Keratinocyte (primary cell): Measurements from ENCODE around the gene TUSC1. TPM values are rescaled to one million over a fixed set of nuclear protein-coding genes. Genes with fewer than 3 reads are reported as not detected.

Experiments used
- DNase-seq: peaks from one replicate; pipeline ENCODE4 v3.0.0-alpha.2; 2011; ENCODE audit warnings: low read depth, missing footprints, low spot score
- FAIRE-seq: peaks from 2 replicates; lab custom pipeline; 2011; peaks lifted over from hg19 to GRCh38; lab: Jason Lieb, UNC
- H2AFZ ChIP-seq: 2 replicates; pipeline ENCODE4 v1.6.0; 2012; ENCODE audit warnings: low read length, control low read depth, inconsistent platforms; ENCODE audit not compliant: control insufficient read depth
- H3K27ac ChIP-seq: 2 replicates; pipeline ENCODE4 v1.5.1; 2011; ENCODE audit warnings: low read length; ENCODE audit not compliant: control insufficient read depth, insufficient read depth
- H3K27me3 ChIP-seq: 3 replicates; pipeline ENCODE4 v1.6.0; 2011; ENCODE audit warnings: low read length; ENCODE audit not compliant: control insufficient read depth, insufficient read depth; ENCODE audit errors: extremely low read depth
- H3K36me3 ChIP-seq, 2 experiments: 2 replicates in 1 of 2; 3 replicates in 1 of 2; pipeline ENCODE4 v1.5.1; 2011; ENCODE audit warnings: low read length in 2 of 2, mild to moderate bottlenecking in 1 of 2; ENCODE audit not compliant: control insufficient read depth in 2 of 2, insufficient read depth in 2 of 2; ENCODE audit errors: extremely low read depth in 1 of 2
- H3K4me1 ChIP-seq: 3 replicates; pipeline ENCODE4 v1.5.1; 2011; ENCODE audit warnings: low read length; ENCODE audit not compliant: control insufficient read depth, insufficient read depth; ENCODE audit errors: extremely low read depth
- H3K4me2 ChIP-seq: 3 replicates; pipeline ENCODE4 v1.6.0; 2011; ENCODE audit warnings: low read depth, low read length; ENCODE audit not compliant: control insufficient read depth, insufficient read depth; ENCODE audit errors: extremely low read depth
- H3K4me3 ChIP-seq, 3 experiments: fragments of 200-600 bp in 1 of 3; sonication (generic) in 1 of 3; 2 replicates in 2 of 3; 3 replicates in 1 of 3; pipeline ENCODE4 v1.5.1; 2011 to 2016; ENCODE audit warnings: low read length in 3 of 3, mild to moderate bottlenecking in 3 of 3, control low read depth in 2 of 3, inconsistent platforms in 1 of 3, low read depth in 1 of 3, mixed read lengths in 1 of 3, mixed run types in 1 of 3, moderate library complexity in 1 of 3; ENCODE audit not compliant: control insufficient read depth in 2 of 3, insufficient read depth in 2 of 3; ENCODE audit errors: extremely low read depth in 1 of 3
- H3K79me2 ChIP-seq: 2 replicates; pipeline ENCODE4 v1.6.0; 2012; ENCODE audit warnings: low read length; ENCODE audit not compliant: control insufficient read depth, insufficient read depth
- H3K9ac ChIP-seq: 3 replicates; pipeline ENCODE4 v1.6.0; 2011; ENCODE audit warnings: low read length; ENCODE audit not compliant: control insufficient read depth, insufficient read depth; ENCODE audit errors: extremely low read depth
- H3K9me1 ChIP-seq: 3 replicates; pipeline ENCODE4 v1.6.0; 2011; ENCODE audit warnings: low read length; ENCODE audit not compliant: control insufficient read depth, insufficient read depth; ENCODE audit errors: extremely low read depth
- H3K9me3 ChIP-seq: 2 replicates; pipeline ENCODE4 v1.5.1; 2012; ENCODE audit warnings: low read depth, low read length; ENCODE audit not compliant: control insufficient read depth
- H4K20me1 ChIP-seq: 3 replicates; pipeline ENCODE4 v1.6.0; 2011; ENCODE audit warnings: low read length; ENCODE audit not compliant: control insufficient read depth, insufficient read depth; ENCODE audit errors: extremely low read depth
- EZH2 ChIP-seq: IDR thresholded peaks from one replicate; pipeline ENCODE4 v1.6.1; 2012; ENCODE audit warnings: inconsistent platforms, mild to moderate bottlenecking, low read length, moderate library complexity
- dilution Hi-C: fragments of 300-500 bp; cut with MboI; formaldehyde crosslinking; loops from one replicate; pipeline ENCODE4 v1.7.0; 2020; ENCODE audit warnings: low sequenced_read_pairs; ENCODE audit not compliant: extremely low pct_ligation_motif_present
- polyA plus RNA-seq, 5 experiments: library from polyadenylated mRNA; depleted of rRNA in 3 of 5; stranded (reverse) in 3 of 5; stranded (forward) in 1 of 5; unstranded in 1 of 5; fragments of >200 nt; gene quantifications; 1 replicate in 1 of 5; 2 replicates in 3 of 5; 3 replicates in 1 of 5; pipeline versions ENCODE4 v1.2.1 to v1.2.3, GENCODE V29; 2011 to 2012; ENCODE audit warnings: missing spikeins in 2 of 5, low read depth in 1 of 5, low replicate concordance in 1 of 5
- TF ChIP-seq, protein P1 (sequence below), 3 experiments: IDR thresholded peaks in 1 of 3; conservative IDR thresholded peaks in 1 of 3; optimal IDR thresholded peaks in 1 of 3; 2 replicates in 2 of 3; 3 replicates in 1 of 3; pipeline versions ENCODE3 to v1.5.1; 2011; ENCODE audit warnings: low read length in 3 of 3, mild to moderate bottlenecking in 3 of 3, moderate library complexity in 2 of 3, control low read depth in 1 of 3, inconsistent platforms in 1 of 3; ENCODE audit not compliant: insufficient read depth in 2 of 3; ENCODE audit errors: extremely low read depth in 1 of 3

TUSC1 gene
- polyA plus RNA-seq, 1 donor (not counting 4 experiments of a cell fraction or from before 2014, with no cell fraction given): 6.6 TPM

GRCh38 chr9:25648116-25648515, 30.1 kb downstream of the TUSC1 start:
- FAIRE-seq: no peak
- Histone ChIP-seq H2AFZ (no peak overlapping the region), H3K4me3 (no peak overlapping the region), H3K79me2 (no peaks in the 10 kb centered on the region), H4K20me1 (no peaks in the 10 kb centered on the region), H3K4me1 (no peaks in the 10 kb centered on the region), H3K9me3 (no peaks in the 10 kb centered on the region), H3K9ac (no peak overlapping the region), H3K4me2 (no peak overlapping the region), H3K9me1 (no peaks in the 10 kb centered on the region), H3K27ac (no peak overlapping the region), H3K36me3 (no peaks in the 10 kb centered on the region), H3K27me3 (no peaks in the 10 kb centered on the region)
- dilution Hi-C loops: no loop called here
- no peak for DNase-seq
- TF ChIP-seq EZH2: no peak
- TF ChIP-seq, protein P1, sequence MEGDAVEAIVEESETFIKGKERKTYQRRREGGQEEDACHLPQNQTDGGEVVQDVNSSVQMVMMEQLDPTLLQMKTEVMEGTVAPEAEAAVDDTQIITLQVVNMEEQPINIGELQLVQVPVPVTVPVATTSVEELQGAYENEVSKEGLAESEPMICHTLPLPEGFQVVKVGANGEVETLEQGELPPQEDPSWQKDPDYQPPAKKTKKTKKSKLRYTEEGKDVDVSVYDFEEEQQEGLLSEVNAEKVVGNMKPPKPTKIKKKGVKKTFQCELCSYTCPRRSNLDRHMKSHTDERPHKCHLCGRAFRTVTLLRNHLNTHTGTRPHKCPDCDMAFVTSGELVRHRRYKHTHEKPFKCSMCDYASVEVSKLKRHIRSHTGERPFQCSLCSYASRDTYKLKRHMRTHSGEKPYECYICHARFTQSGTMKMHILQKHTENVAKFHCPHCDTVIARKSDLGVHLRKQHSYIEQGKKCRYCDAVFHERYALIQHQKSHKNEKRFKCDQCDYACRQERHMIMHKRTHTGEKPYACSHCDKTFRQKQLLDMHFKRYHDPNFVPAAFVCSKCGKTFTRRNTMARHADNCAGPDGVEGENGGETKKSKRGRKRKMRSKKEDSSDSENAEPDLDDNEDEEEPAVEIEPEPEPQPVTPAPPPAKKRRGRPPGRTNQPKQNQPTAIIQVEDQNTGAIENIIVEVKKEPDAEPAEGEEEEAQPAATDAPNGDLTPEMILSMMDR (optimal IDR thresholded peaks at IDR 0.05 in 1 of 3, IDR thresholded peaks at IDR 0.05 in 1 of 3, conservative IDR thresholded peaks at IDR 0.05 in 1 of 3; ENCODE audit: extremely low read depth in 1 of 3, insufficient read depth in 2 of 3, low read length in 3 of 3): no peak

GRCh38 chr9:25636026-25636425, 42.2 kb downstream of the TUSC1 start:
- FAIRE-seq (no peak), DNase-seq (no peak)
- Histone ChIP-seq H2AFZ (no peak overlapping the region), H3K9ac (no peak overlapping the region), H4K20me1 (no peaks in the 10 kb centered on the region), H3K4me3 (no peak overlapping the region), H3K36me3 (no peaks in the 10 kb centered on the region), H3K79me2 (no peaks in the 10 kb centered on the region), H3K4me2 (no peak overlapping the region), H3K9me1 (peaks cover 2% of the 10 kb centered on the region), H3K27ac (no peak overlapping the region), H3K9me3 (no peaks in the 10 kb centered on the region), H3K4me1 (no peaks in the 10 kb centered on the region), H3K27me3 (no peaks in the 10 kb centered on the region)
- no peak for TF ChIP-seq EZH2
- TF ChIP-seq, protein P1 (optimal IDR thresholded peaks at IDR 0.05 in 1 of 3, IDR thresholded peaks at IDR 0.05 in 1 of 3, conservative IDR thresholded peaks at IDR 0.05 in 1 of 3; ENCODE audit: extremely low read depth in 1 of 3, insufficient read depth in 2 of 3, low read length in 3 of 3): no peak
- dilution Hi-C loops: no loop called here
